NCI-H510A (cell line): ENCODE data around the gene CCR8.
"Not testable (repeated sequence)": the region's sequence is repeated elsewhere in the genome, so short reads cannot be mapped to it uniquely, and the experiment has no call there.

Source experiments
- DNase-seq: peaks from one replicate; lab custom pipeline; 2025; lab: John Stamatoyannopoulos, UW

The CCR8 gene

DNA sequence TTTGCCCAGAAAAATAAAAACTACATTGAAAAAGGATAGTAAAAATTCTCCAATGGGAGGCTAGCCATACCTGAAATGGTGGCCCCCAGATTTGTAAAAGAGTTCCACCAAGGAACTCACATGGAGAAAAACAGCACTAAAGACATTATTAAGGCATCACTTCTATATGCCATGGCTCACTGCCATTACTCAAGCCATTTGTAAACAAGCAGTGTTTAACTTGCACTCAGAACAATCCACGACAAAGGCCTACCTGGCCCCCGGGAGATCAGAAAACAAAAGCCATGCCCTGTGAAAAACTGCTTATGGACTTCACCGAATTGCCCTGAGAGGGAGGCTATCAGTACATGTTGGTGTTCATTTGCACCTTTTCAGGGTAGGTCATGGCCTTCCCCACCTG is 19.6 kb downstream of the CCR8 start:
- peak; percentile 55 for DNase-seq

GRCh38 chr3:39350714-39351113 is 21.2 kb downstream of the CCR8 start:
- DNase-seq = no peak

DNA sequence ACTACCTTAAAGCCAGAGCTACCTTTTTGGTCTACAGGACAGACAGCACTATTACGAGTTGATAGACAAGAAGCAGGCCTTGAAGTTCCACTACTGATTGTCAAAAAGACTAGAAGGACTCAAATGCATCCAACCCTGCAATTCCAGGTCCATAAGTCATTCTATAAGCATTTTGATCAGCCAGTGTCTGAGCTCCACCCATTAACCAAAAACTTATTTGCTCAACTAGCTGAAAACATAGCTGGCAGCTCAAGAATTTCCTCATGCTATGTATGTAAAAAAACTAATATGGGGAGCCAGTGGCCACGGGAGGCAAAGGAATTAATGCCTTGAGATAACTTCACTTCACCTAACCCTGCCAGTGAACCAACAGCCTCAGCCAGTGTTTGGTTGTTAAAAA is 21.6 kb downstream of the CCR8 start:
- DNase-seq = not testable (repeated sequence)

DNA sequence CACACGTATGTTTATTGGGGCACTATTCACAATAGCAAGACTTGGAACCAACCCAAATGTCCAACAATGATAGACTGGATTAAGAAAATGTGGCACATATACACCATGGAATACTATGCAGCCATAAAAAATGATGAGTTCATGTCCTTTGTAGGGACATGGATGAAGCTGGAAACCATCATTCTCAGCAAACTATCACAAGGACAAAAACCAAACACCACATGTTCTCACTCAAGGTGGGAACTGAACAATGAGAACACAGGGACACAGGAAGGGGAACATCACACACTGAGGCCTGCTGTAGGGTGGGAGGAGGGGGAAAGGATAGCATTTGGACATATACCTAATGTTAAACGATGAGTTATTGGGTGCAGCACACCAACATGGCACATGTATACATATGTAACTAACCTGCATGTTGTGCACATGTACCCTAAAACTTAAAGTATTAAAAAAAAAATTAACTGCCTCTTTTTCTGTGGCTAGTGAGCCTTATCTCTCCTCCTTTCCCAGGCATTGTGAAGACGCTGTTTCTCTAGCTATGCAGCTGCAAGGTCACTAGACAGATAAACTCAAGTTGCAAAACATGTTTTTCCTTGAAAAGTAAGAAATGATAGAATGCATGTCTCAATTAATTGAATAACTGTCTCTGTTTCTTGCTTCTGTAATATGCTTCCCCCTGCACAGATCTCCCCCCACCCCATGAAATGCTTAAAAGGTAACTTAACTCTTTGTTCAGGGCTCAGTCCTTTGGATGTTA is 23.8 kb downstream of the CCR8 start:
- not testable (repeated sequence) for DNase-seq

DNA sequence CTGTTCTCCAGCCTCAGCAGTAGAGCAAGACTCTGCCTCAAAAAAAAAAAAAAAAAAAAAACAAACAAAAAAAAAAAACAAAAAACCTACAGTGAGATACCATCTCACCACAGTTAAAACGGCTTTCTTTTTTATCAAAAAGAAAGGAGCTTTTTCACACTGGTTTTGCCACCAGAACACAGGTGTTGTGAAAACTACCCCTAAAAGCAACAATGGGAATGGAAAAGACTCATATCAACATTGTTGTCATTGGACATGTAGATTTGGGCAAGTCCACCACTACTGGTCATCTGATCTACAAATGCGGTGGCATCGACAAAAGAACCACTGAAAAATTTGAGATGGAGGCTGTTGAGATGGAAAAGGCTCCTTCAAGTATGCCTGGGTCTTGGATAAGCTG is 28.8 kb downstream of the CCR8 start:
- DNase-seq = no peak

GRCh38 chr3:39361252-39361927 is 31.9 kb downstream of the CCR8 start:
- DNase-seq = no peak

DNA sequence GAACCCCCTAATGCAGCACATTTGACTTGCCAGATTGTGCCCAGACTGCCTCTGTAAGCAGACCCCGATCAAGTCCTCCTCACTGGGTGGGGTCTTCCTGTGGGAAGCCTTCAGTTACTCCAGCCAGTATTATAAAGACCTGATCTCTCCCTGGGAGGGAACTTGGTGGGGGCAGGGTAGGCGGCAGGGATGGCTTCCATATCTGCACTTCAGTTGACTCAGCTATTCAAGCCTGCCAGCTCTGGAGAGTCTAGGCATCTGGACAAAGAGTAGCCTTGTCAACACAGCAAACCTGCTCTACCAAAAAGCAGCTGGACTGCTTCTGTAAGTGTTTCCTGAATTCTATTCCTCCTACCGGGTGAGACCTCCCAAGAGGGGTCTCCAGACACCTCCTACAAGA is 32.7 kb downstream of the CCR8 start:
- peak; percentile 58 for DNase-seq

DNA sequence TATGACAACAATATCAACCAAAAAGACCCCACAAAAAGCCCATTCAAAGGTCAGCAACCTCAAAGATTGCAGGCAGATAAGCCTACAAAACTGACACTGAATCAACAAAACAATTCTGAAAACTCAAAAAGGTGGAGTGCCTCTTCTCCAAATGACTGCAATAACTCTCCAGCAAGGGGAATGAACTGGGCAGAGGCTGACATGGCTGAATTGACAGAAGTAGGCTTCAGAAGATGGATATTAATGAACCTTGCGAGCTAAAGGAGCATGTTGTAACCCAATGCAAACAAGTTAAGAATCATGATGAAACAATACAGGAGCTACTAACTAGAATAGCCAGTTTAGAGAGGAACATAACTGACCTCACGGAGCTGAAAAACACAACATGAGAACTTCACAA is 33.3 kb downstream of the CCR8 start:
- DNase-seq = peak; percentile 68

- DNase-seq = not testable (repeated sequence)
Measured at GRCh38 chr3:39370450-39370849, 40.9 kb downstream of the CCR8 start.

- DNase-seq = no peak
Measured at GRCh38 chr3:39372833-39373232, 43.3 kb downstream of the CCR8 start.

GRCh38 chr3:39376959-39377634 is 47.6 kb downstream of the CCR8 start:
- no peak for DNase-seq

GRCh38 chr3:39378088-39378487 is 48.6 kb downstream of the CCR8 start:
- no peak for DNase-seq

DNA sequence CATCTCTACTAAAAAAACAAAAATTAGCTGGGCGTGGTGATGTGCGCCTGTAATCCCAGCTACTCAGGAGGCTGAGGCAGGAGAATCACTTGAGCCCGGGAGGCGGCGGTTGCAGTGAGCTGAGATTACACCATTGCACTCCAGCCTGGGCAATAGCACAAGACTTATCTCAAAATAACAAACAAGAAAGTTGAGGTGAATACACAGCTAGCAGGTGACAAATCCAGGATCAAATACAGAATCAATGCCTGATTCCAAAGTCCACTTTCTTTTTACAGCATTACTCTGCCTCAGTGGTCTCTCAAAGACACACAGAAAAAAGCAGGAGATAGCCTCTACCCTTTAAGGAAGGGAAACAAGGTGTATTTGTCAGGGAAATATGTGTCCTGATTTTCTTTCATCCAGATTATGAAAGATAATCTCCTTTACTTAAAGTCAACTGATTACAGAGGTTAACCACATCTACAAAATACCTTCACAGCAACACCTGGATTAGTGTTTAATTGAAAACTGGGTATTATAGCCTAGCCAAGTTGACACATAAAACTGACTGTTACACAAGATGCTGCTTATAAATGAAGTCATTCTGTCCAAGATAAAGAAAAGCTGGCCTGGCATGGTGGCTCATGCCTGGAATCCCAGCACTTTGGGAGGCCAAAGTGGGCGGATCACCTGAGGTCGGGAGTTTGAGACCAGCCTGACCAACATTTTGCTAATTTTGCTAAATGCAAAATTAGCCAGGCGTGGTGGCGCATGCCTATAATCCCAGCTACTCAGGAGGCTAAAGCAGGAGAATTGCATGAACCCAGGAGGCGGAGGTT is 49.7 kb downstream of the CCR8 start:
- no peak for DNase-seq

- DNase-seq = no peak
Measured at GRCh38 chr3:39379778-39380155, 50.3 kb downstream of the CCR8 start.

DNA sequence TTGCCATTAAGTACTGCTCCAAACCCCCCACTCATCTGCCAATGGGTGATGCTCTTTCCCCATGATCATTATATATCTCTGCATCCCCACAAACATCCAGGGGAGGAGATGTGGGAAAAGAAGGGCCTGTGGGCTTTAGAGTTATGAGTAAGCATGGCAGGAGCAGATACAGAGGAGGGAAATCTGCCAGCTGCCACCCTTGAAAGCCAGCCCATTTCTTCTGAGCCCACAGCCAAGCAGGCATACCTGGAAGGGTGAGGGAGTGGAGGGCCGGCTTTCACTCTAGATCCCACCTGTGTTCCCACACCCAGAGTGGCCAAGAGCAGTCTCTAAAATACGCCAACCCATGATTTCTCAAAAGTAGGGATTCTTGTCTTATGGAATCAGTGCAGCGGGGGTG is 51.9 kb downstream of the CCR8 start:
- DNase-seq = no peak
